Stimulated activated CD8-positive, alpha-beta memory T cell treated with anti-CD3 and anti-CD28 coated beads, Interleukin-2, amount 100 ng/mL, for 48 hours (primary cell): ENCODE data around the gene SMTNL2.
A peak's percentile ranks its signal among the peaks of the same experiment; 100 is the strongest.
"Not testable (repeated sequence)": the region's sequence is repeated elsewhere in the genome, so short reads cannot be mapped to it uniquely, and the experiment has no call there.

Experiments
- DNase-seq, 2 donors: peaks; one replicate each; pipeline ENCODE4 v3.0.0-alpha.2; 2020; ENCODE audit warnings: low read depth in 2 of 2

SMTNL2 gene

GRCh38 chr17:4634976-4635375, 50.6 kb downstream of the SMTNL2 start:
- DNase-seq, result no peak

GRCh38 chr17:4635823-4636375, 51.6 kb downstream of the SMTNL2 start:
- DNase-seq, result no peak

GRCh38 chr17:4636474-4637100, 52.3 kb downstream of the SMTNL2 start:
- DNase-seq, result no peak

- DNase-seq, result not testable (repeated sequence)
Observed at GRCh38 chr17:4638766-4639165, 54.4 kb downstream of the SMTNL2 start.

- peak in 1 of 2 donors; percentile 20 for DNase-seq
Observed at GRCh38 chr17:4639301-4640059, 55.2 kb downstream of the SMTNL2 start.

- not testable (repeated sequence) for DNase-seq
Observed at GRCh38 chr17:4640569-4641188, 56.4 kb downstream of the SMTNL2 start.

- no peak for DNase-seq
Observed at GRCh38 chr17:4641297-4642195, 57.2 kb downstream of the SMTNL2 start, which contains the start of gene ALOX15. Gene ALOX15, minus strand, starts transcription at chr17:4641678. Its CDS starts 27 bp downstream, at chr17:4641651.

- DNase-seq, result no peak
Observed at GRCh38 chr17:4642286-4642685, 58.0 kb downstream of the SMTNL2 start.

GRCh38 chr17:4643676-4644075, 59.3 kb downstream of the SMTNL2 start:
- no peak for DNase-seq

- no peak for DNase-seq
Observed at GRCh38 chr17:4645642-4646041, 61.3 kb downstream of the SMTNL2 start.

GRCh38 chr17:4648741-4649140, 64.4 kb downstream of the SMTNL2 start:
- DNase-seq, result no peak

- no peak for DNase-seq
Observed at GRCh38 chr17:4652997-4653396, 68.7 kb downstream of the SMTNL2 start.

- DNase-seq, result not testable (repeated sequence)
Observed at GRCh38 chr17:4655933-4656332, 71.6 kb downstream of the SMTNL2 start.

- no peak for DNase-seq
Observed at GRCh38 chr17:4657678-4658077, 73.3 kb downstream of the SMTNL2 start.
